OCI-LY1 (cell line): ENCODE results near the gene ST6GALNAC3.

Experiments used
- H2AFZ ChIP-seq: fragments of 200-600 bp; sonication (generic), shearing (Covaris generic); 2 replicates; pipeline ENCODE4 v1.6.0; 2014; ENCODE audit warnings: antibody characterized with exemption, mild to moderate bottlenecking, low read length
- H3F3A ChIP-seq: fragments of 200-600 bp; sonication (generic), shearing (Covaris generic); 2 replicates; pipeline ENCODE4 v1.6.0; 2014; ENCODE audit warnings: mild to moderate bottlenecking, antibody characterized with exemption, low read length, moderate library complexity; ENCODE audit not compliant: insufficient read depth
- H3K27ac ChIP-seq: fragments of 200-600 bp; sonication (generic); 2 replicates; pipeline ENCODE4 v1.5.1; 2014; ENCODE audit warnings: low read length, mixed run types, mild to moderate bottlenecking, low read depth; ENCODE audit not compliant: poor library complexity, severe bottlenecking
- H3K27me3 ChIP-seq: fragments of 200-600 bp; sonication (generic); 2 replicates; pipeline ENCODE4 v1.6.0; 2014; ENCODE audit warnings: antibody characterized with exemption, mild to moderate bottlenecking, low read length, moderate library complexity; ENCODE audit not compliant: insufficient read depth
- H3K36me3 ChIP-seq: fragments of 200-600 bp; sonication (generic); 2 replicates; pipeline ENCODE4 v1.6.1; 2014; ENCODE audit warnings: mild to moderate bottlenecking, antibody characterized with exemption, low read length, moderate library complexity, mixed read lengths; ENCODE audit not compliant: insufficient read depth
- H3K4me1 ChIP-seq: fragments of 200-600 bp; sonication (generic); 2 replicates; pipeline ENCODE4 v1.5.1; 2014; ENCODE audit warnings: mild to moderate bottlenecking, low read length, moderate library complexity; ENCODE audit not compliant: insufficient read depth, severe bottlenecking
- H3K4me2 ChIP-seq: fragments of 200-600 bp; sonication (generic), shearing (Covaris generic); 2 replicates; pipeline ENCODE4 v1.6.1; 2014; ENCODE audit warnings: low read length
- H3K4me3 ChIP-seq: fragments of 200-600 bp; sonication (generic); 2 replicates; pipeline ENCODE4 v1.5.1; 2014; ENCODE audit warnings: low read length, low read depth, mild to moderate bottlenecking, mixed read lengths; ENCODE audit not compliant: poor library complexity, severe bottlenecking
- H3K79me2 ChIP-seq: fragments of 200-600 bp; shearing (Covaris generic); 2 replicates; pipeline ENCODE4 v1.6.1; 2016; ENCODE audit warnings: mixed run types, low read length, mixed read lengths; ENCODE audit not compliant: insufficient read depth
- H3K9ac ChIP-seq: fragments of 200-600 bp; sonication (generic), shearing (Covaris generic); 2 replicates; pipeline ENCODE4 v1.6.1; 2014; ENCODE audit warnings: mild to moderate bottlenecking, low read length, mixed read lengths
- H3K9me2 ChIP-seq: fragments of 200-600 bp; sonication (generic), shearing (Covaris generic); 2 replicates; pipeline ENCODE4 v1.6.1; 2014; ENCODE audit warnings: low read depth, mild to moderate bottlenecking, low read length, mixed read lengths
- H3K9me3 ChIP-seq: fragments of 200-600 bp; shearing (Covaris generic); 2 replicates; pipeline ENCODE4 v1.6.1; 2014; ENCODE audit warnings: low read length, mixed read lengths
- H4K20me1 ChIP-seq: fragments of 200-600 bp; sonication (generic), shearing (Covaris generic); 2 replicates; pipeline ENCODE4 v1.6.0; 2016; ENCODE audit warnings: mild to moderate bottlenecking, low read length; ENCODE audit not compliant: insufficient read depth
- CTCF ChIP-seq: fragments of 200-600 bp; sonication (generic), shearing (Covaris generic); IDR thresholded peaks from 2 replicates; pipeline ENCODE4 v1.5.1; 2017; ENCODE audit warnings: mild to moderate bottlenecking, antibody characterized with exemption, low read length, moderate library complexity, mixed read lengths
- EZH2 ChIP-seq: fragments of 200-600 bp; sonication (generic), shearing (Covaris generic); IDR thresholded peaks from 2 replicates; pipeline ENCODE4 v1.8.0; 2017; ENCODE audit warnings: borderline replicate concordance, mixed run types, mild to moderate bottlenecking, antibody characterized with exemption, low read length, moderate library complexity, mixed read lengths

Gene ST6GALNAC3

GRCh38 chr1:76232666-76233065 is 158.1 kb downstream of the ST6GALNAC3 start:
- Histone ChIP-seq H3K9ac (no peak overlapping the region), H3K27ac (no peak overlapping the region), H3K36me3 (no peaks in the 10 kb centered on the region), H3K9me2 (no peaks in the 10 kb centered on the region), H3K27me3 (no peaks in the 10 kb centered on the region), H2AFZ (no peak overlapping the region), H3K9me3 (no peaks in the 10 kb centered on the region), H4K20me1 (no peaks in the 10 kb centered on the region), H3K4me3 (no peak overlapping the region), H3F3A (no peaks in the 10 kb centered on the region), H3K4me1 (no peaks in the 10 kb centered on the region), H3K79me2 (no peaks in the 10 kb centered on the region), H3K4me2 (no peak overlapping the region)
- no peak for TF ChIP-seq CTCF
- TF ChIP-seq EZH2 = no peak

DNA sequence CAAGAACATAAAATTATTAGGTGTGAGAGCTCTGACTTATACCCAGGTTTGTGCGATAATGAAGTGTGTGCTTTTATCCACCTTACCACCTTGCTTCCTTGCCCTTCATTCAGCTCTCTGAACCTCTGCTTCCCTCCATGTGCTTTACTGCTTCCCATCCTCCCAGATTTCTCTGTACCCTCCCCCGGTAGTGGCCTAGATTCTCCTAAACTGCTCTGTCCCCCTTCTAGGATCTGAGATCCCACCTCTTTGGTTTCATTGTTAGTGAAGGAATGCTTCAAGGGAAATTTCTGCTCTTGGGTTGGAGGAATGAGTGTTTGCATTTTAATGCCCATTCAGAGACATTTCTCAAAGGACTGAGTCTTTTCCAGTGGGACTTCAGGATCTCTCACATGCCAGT is 159.5 kb downstream of the ST6GALNAC3 start:
- no peak overlapping the region for H3K27ac ChIP-seq
- H3F3A ChIP-seq = no peaks in the 10 kb centered on the region
- no peaks in the 10 kb centered on the region for H3K36me3 ChIP-seq
- H3K9ac ChIP-seq = no peak overlapping the region
- H2AFZ ChIP-seq = no peak overlapping the region
- H3K4me2 ChIP-seq = no peak overlapping the region
- no peaks in the 10 kb centered on the region for H3K4me1 ChIP-seq
- H3K4me3 ChIP-seq = no peak overlapping the region
- no peaks in the 10 kb centered on the region for H3K79me2 ChIP-seq
- TF ChIP-seq CTCF (no peak), EZH2 (no peak)
- no peaks in the 10 kb centered on the region for H3K27me3 ChIP-seq
- H4K20me1 ChIP-seq = no peaks in the 10 kb centered on the region
- H3K9me2 ChIP-seq = no peaks in the 10 kb centered on the region
- H3K9me3 ChIP-seq = no peaks in the 10 kb centered on the region

DNA sequence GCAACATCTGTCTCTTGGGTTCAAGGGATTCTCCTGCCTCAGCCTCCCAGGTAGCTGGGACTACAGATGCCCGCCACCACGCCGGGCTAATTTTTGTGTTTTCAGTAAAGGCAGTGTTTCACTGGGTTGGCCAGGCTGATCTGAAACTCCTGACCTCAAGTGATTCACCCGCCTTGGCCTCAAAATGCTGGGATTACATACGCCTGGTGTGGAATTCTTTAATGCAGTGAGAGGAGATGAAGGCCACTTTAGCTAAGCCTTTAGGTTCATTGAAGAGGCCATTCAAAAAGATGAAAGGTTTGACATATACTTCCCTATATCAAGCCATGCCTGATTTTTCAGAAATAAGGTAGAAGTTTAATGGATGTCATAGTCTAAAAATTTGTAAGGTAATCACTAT is 162.7 kb downstream of the ST6GALNAC3 start:
- no peaks in the 10 kb centered on the region for H3F3A ChIP-seq
- no peaks in the 10 kb centered on the region for H4K20me1 ChIP-seq
- no peak overlapping the region for H3K4me2 ChIP-seq
- no peaks in the 10 kb centered on the region for H3K9me2 ChIP-seq
- no peak overlapping the region for H3K9ac ChIP-seq
- H3K36me3 ChIP-seq = no peaks in the 10 kb centered on the region
- H3K9me3 ChIP-seq = no peaks in the 10 kb centered on the region
- H3K27me3 ChIP-seq = no peaks in the 10 kb centered on the region
- no peaks in the 10 kb centered on the region for H3K79me2 ChIP-seq
- no peak overlapping the region for H3K27ac ChIP-seq
- no peak for TF ChIP-seq EZH2
- no peak for TF ChIP-seq CTCF
- H2AFZ ChIP-seq = no peak overlapping the region
- no peak overlapping the region for H3K4me3 ChIP-seq
- no peaks in the 10 kb centered on the region for H3K4me1 ChIP-seq
